Right lobe of liver (tissue), 4 donors: ENCODE data around the gene PLAC1.

Experiments
- CTCF ChIP-seq, 4 donors: fragments of 200-600 bp in 3 of 4; fragments of 450-650 bp in 1 of 4; IDR thresholded peaks; one replicate each; pipeline versions ENCODE4 v1.5.1 to v1.8.0; 2016 to 2022; ENCODE audit warnings: antibody characterized with exemption in 4 of 4, mild to moderate bottlenecking in 2 of 4
- POLR2A ChIP-seq: fragments of 450-650 bp; IDR thresholded peaks from one replicate; pipeline ENCODE4 v1.6.1; 2017; ENCODE audit warnings: antibody characterized with exemption, mild to moderate bottlenecking
- donor health status: DM: no; HTN: no; CAD: no.
- donor health status: DM: no; HTN: no; CAD: no.
- donor health status: DM: no; HTN: yes; CAD: no.

- TF ChIP-seq CTCF (IDR thresholded peaks at IDR 0.05) (no peak), POLR2A (no peak)
Measured at GRCh38 chrX:134624046-134624430, 34.2 kb downstream of the PLAC1 start.
